MV-4-11 (cell line): ENCODE results near the gene CCDC57.
"Not testable (repeated sequence)": the region's sequence is repeated elsewhere in the genome, so short reads cannot be mapped to it uniquely, and the experiment has no call there.

Source experiments
- DNase-seq: peaks from one replicate; lab custom pipeline; 2025; lab: John Stamatoyannopoulos, UW

The CCDC57 gene

DNA sequence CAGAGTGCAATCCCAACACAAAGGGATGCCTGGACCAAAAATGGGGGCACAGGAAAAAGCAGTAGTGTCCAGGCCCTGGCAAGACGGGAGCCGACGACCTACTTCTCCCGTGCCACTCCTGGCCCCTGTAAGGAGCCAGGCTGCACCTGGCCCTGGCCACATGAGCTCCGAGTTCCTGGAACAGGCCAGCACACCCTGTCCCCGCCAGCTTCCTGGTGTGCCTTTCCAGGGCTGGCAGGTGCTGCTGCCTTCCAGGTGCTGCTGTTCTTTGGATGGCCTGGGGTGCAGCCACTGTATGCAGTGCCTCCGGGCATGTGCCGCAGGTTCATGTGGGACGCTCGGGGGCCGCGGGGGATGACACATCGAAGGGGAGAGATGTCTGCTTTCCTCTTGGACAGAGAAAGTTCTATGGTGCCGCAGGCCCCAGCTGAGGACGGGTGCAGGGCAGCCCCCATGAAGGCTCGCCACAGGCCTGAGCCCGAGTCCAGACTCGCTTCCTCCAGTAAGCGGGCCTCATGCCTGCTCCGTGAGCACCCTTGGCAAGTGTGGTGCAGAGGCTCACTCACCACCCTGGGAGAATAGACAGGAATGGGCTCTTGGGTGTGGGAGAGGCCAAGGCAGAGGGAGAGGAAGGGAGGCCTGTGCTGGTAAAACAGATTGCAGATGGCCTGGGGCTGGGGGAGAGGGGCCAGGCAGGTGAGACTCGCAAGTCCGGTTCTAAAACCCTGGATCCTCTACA is 59.9 kb downstream of the CCDC57 start:
- no peak for DNase-seq

DNA sequence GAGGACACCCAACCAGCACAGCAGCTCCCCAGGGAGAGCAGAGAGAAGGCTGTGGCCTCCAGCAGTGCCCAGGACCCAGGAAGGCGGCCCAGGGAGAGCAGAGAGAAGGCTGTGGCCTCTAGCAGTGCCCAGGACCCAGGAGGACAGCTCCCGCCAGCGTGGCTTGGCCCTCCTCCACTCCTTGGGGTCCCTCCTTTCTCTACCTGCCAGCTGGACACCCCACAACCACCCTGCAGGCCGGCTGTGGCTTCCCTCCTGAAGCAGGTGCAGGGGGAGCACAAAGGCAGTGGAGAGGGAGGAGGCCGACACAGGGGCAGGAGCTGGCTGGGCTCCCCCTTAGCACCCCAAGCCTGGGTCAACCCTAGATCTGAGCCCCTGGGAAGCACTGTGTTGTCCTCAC is 60.5 kb downstream of the CCDC57 start:
- no peak for DNase-seq

- DNase-seq = no peak
These were observed 61.3 kb downstream of the CCDC57 start for GRCh38 chr17:82151106-82151957.

GRCh38 chr17:82149401-82150099 is 63.1 kb downstream of the CCDC57 start:
- DNase-seq = no peak

GRCh38 chr17:82148997-82149396 is 63.6 kb downstream of the CCDC57 start:
- DNase-seq = no peak

- no peak for DNase-seq
These were observed 64.6 kb downstream of the CCDC57 start for GRCh38 chr17:82148011-82148410.

DNA sequence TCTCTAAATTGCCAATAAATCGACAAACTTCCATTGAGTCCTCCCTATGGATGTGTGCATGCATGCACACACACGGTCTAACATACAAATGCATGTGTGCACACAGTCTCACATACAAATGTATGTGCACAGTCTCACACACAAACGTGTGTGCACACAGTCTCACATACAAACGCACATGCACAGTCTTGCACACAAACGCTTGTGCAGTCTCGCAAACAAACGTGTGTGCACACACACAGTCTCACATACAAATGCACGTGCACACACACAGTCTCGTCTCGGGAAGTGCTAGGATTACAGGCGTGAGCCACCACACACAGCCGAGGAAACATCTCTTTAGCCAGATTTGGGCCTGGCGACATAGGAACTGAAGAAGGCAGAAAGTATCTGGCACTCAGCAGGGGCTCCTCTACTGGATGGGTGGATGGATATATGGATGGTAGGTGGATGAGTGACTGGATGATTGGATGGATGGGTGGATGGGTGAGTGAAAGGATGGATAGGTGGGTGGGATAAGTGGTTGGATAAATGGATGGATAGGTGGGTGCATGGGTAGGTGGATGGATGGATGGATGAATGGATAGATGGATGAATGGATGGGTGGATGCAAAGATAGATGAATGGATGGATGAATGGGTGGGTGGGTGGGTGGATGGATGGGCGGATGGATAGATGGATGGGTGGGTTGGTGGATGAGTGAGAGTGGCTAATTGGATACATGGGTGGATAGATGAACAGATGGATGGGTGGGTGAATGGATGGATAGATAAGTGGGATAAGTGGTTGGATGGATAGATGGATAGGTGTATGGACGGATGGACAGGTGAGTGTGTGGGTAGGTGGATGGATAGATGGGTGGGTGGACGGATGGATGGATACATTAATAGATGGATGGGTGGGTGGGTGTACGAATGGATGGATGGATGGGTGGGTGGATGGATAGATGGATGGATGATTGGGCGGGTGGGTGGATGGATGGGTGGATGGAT is 65.7 kb downstream of the CCDC57 start:
- no peak for DNase-seq

DNA sequence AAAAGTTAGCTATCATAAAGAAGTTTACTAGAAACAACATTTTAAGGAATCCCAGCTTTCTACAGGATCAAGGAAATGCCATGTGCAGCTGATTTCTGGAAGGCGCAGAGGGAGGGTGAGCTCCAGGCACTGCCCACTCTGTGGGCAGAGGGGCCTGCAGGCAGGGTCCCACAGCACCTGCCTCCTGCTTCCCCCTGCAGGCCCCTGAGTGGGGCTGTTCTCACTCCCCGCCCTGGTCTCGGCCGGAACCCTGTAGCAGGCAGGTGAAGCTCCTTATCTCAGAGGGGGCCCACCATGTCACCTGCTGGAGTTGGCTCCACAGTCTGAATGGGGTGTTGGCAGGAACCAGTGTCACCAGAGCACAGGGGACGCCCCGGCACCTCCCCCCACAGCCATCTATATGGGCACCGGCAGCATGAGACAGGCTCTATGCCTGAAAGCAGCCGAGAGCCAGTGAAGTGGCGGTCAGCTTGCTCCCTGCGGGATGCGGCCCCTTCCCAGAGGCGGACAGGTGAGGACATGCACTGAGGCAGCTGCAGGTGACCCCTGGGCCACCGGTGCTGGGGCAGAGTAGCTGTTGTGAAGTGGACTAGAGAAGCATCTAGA is 67.0 kb downstream of the CCDC57 start:
- no peak for DNase-seq

GRCh38 chr17:82143333-82143732 is 69.3 kb downstream of the CCDC57 start:
- no peak for DNase-seq

DNA sequence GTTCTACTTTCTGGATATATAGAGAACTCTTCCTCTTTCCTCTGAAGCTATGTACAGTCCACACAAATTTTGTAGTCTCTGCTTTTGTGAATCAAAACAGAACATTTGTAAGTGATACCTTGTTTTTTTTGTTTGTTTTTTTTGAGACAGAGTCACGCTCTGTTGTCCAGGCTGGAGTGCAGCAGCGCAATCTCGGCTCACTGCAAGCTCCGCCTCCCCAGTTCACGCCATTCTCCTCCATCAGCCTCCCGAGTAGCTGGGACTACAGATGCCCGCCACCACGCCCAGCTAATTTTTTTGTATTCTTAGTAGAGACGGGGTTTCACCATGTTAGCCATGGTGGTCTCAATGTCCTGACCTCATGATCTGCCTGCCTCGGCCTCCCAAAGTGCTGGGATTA is 72.7 kb downstream of the CCDC57 start:
- DNase-seq = not testable (repeated sequence)

GRCh38 chr17:82138511-82138992 is 74.1 kb downstream of the CCDC57 start:
- DNase-seq = no peak

- DNase-seq = peak; percentile 73
These were observed 78.5 kb downstream of the CCDC57 start for GRCh38 chr17:82134101-82134500.

DNA sequence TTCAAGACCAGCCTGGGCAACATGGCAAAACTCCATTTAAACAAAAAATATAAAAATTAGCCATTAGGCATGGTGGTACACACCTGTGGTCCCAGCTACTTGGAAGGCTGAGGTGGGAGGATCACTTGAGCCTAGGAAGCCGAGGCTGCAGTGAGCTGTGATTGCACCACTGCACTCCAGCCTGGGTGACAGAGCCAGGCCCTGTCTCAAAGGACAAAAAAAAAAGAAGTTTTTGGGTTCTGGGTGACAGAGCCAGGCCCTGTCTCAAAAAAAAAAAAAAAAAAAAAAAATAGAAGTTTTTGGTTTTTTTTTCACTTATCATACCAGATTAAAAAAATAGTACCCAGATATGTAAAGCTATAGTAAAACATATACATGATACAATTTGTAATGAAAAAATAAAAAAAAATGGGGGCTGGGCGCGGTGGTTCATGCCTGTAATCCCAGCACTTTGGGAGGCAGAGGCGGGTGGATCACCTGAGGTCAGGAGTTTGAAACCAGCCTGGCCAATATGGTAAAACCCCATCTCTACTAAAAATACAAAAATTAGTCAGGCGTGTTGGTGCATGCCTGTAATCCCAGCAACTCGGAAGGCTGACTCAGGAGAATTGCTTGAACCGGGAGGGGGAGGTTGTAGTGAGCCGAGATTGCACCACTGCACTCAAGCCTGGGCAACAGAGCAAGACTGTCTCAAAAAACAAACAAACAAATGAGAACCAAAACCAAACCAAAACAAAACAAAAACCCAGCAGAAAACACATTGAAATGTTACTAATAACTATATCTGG is 79.3 kb downstream of the CCDC57 start:
- peak; percentile 23 for DNase-seq

- DNase-seq = no peak
These were observed 83.5 kb downstream of the CCDC57 start for GRCh38 chr17:82129095-82129494.

DNA sequence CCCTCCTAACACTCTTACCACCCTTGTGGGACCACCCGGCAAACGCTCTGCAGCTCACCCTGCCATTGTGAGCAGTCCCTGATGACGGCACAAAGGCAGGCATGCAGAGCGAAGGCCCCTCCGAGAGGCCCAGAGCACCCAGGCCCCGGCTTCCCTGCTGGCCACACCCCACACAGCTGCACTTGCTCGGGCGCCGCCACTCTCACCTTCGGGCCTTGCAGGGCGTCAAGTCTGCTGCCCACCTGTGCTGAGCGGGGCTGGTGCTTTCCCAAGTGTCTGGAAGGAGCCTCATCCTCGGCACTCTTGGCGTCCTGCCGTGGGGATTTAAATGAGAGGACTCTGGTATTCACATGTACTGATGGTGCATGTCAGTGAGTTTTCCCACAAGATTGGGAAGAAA is 84.4 kb downstream of the CCDC57 start:
- DNase-seq = no peak

DNA sequence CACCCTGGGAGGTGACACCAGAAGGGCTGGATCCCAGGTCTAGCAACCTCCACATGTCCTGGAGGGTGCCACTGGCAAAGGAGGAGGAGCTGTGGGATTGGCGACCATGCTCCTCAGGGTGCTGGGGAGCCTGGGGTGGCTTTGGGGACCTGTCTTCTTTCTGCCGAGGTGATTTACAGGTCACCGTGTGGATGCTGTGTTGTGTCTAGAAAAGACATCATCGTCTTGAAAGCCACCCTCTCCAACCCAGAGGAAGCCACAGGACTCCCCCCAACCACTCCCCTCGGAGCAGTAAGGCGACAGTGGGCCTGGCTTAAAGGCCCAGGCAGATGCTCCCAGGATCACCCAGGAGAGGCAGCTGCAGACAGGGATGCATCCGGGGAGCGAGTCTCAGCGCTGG is 84.9 kb downstream of the CCDC57 start:
- DNase-seq = no peak

DNA sequence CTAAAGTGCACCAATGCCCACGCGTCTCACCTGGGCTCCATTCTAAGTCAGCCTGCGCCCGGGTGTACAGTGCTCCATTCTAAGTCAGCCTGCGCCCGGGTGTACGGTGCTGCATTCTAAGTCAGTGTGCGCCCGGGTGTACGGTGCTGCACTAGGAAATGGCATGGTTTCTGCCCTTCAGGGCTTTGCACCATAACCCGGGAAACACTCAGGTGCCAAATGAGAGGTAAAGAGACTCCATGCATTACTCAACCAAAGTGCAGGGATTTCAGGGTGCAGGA is 85.4 kb downstream of the CCDC57 start:
- no peak for DNase-seq

DNA sequence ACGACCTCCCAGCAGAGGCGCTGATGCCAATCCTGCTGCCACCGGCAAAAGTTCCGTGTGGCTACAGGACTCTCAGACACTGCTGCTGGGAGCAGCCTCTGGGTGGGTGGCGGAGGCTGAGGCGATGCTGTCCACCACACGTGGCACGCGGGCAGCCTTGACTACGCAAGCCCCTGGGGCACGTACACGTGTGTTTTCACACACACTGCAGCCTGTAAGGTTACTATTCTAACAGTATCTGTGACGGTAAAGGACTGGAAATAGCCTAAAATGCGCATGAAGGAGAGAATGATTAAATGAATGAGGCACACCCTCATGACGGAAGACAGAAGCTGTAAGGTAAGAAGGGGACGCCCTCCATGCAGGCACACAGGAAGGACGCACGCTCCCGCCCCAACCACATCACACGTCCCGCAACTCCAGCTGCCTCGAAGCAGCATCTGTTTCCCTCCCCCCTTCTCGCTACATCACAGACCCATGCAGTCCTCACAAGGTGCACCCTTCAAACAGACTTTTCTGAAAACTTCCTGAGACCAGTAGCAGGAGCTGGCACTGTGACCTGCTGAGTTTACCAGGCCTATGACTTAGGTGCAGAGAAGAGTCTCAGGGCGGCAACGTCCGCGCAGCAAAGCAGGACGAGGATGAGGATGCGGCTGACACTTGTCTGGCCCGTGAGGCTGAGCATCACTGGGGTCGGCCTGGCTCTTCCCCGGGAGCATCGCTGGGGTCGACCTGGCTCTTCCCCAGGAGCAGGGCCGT is 85.9 kb downstream of the CCDC57 start:
- DNase-seq = no peak

- no peak for DNase-seq
These were observed 88.5 kb downstream of the CCDC57 start for GRCh38 chr17:82124101-82124500.
